Brain microvascular endothelial cell (primary cell): ENCODE data around the gene TRMT112.
"Not testable (repeated sequence)": the region's sequence is repeated elsewhere in the genome, so short reads cannot be mapped to it uniquely, and the experiment has no call there.

Source experiments
- DNase-seq: peaks from one replicate; pipeline ENCODE4 v3.0.0-alpha.2; 2020
- H3K27ac ChIP-seq: fragments of 250-450 bp; sonication (Bioruptor Pico); 2 replicates; pipeline ENCODE4 v1.5.1; 2020; ENCODE audit warnings: mild to moderate bottlenecking, moderate library complexity
- H3K27me3 ChIP-seq: fragments of 250-450 bp; sonication (Bioruptor Pico); replicated peaks from 2 replicates; pipeline ENCODE4 v1.5.1; 2020; ENCODE audit warnings: mild to moderate bottlenecking
- H3K36me3 ChIP-seq: fragments of 250-450 bp; sonication (Bioruptor Pico); replicated peaks from 2 replicates; pipeline ENCODE4 v1.5.1; 2020; ENCODE audit warnings: mild to moderate bottlenecking
- H3K4me3 ChIP-seq: 2 replicates; pipeline ENCODE4 v1.5.1; 2011; ENCODE audit warnings: low read depth, mild to moderate bottlenecking, control low read depth, low read length, moderate library complexity
- in situ Hi-C: cut with HindIII; loops from 2 replicates; pipeline ENCODE4 v1.10.0; 2017; ENCODE audit warnings: low sequenced_read_pairs, low pct_ligation_motif_present
- TF ChIP-seq, protein P1 (sequence below): IDR thresholded peaks from 2 replicates; pipeline ENCODE4 v1.5.1; 2011; ENCODE audit warnings: low read depth, mild to moderate bottlenecking, moderate library complexity, low read length, control low read depth, inconsistent platforms; ENCODE audit errors: missing control alignments

TRMT112 gene

DNA sequence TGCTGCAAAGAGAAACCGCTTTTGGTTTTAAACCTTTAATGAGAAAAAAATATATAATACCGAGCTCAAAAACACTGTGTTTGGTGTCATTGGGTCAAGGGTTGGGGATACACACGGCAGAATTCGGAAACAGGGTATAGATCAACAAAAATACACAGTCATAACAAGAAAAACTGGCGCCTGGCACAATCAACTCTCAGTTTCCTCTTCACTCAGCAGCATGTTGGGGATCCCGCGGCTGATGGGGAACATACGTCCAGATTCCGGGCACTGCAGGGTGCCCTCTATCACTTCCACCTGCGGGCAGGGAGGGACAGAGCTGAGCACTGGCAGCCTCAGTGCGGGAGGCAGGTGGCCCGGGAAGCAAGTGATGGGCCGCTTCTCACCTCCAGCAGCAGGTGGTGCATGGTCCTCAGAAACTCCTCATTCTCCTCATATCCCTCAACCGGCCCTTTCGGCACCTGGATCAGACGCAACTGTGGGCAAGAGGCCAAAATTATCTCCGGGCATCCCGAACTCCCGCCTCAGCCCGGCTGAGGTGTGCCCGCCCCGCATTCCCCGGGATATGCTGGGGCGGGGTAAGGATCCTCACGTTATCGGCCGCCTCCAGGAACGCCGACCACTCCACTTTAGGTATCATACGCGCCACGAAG is 561 bp downstream of the TRMT112 start:
- peaks cover 25% of the 10 kb centered on the region for H3K36me3 ChIP-seq
- H3K27me3 ChIP-seq = no peaks in the 10 kb centered on the region
- H3K4me3 ChIP-seq = peak overlapping the region; percentile 94
- in situ Hi-C loops = no loop called here
- TF ChIP-seq, protein P1, sequence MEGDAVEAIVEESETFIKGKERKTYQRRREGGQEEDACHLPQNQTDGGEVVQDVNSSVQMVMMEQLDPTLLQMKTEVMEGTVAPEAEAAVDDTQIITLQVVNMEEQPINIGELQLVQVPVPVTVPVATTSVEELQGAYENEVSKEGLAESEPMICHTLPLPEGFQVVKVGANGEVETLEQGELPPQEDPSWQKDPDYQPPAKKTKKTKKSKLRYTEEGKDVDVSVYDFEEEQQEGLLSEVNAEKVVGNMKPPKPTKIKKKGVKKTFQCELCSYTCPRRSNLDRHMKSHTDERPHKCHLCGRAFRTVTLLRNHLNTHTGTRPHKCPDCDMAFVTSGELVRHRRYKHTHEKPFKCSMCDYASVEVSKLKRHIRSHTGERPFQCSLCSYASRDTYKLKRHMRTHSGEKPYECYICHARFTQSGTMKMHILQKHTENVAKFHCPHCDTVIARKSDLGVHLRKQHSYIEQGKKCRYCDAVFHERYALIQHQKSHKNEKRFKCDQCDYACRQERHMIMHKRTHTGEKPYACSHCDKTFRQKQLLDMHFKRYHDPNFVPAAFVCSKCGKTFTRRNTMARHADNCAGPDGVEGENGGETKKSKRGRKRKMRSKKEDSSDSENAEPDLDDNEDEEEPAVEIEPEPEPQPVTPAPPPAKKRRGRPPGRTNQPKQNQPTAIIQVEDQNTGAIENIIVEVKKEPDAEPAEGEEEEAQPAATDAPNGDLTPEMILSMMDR = peak; percentile 20
- no peak for DNase-seq
- H3K27ac ChIP-seq = peak overlapping the region; percentile 94

DNA sequence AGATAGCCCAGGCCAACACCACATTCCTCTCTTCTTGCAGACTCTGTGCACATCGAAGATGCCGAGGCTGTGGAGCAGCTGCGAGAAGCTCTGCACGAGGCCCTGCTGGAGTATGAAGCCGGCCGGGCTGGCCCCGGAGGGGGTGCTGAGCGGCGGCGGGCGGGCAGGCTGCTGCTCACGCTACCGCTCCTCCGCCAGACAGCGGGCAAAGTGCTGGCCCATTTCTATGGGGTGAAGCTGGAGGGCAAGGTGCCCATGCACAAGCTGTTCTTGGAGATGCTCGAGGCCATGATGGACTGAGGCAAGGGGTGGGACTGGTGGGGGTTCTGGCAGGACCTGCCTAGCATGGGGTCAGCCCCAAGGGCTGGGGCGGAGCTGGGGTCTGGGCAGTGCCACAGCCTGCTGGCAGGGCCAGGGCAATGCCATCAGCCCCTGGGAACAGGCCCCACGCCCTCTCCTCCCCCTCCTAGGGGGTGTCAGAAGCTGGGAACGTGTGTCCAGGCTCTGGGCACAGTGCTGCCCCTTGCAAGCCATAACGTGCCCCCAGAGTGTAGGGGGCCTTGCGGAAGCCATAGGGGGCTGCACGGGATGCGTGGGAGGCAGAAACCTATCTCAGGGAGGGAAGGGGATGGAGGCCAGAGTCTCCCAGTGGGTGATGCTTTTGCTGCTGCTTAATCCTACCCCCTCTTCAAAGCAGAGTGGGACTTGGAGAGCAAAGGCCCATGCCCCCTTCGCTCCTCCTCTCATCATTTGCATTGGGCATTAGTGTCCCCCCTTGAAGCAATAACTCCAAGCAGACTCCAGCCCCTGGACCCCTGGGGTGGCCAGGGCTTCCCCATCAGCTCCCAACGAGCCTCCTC is 1.5 kb downstream of the TRMT112 start:
- in situ Hi-C loops, H3K27ac ChIP-seq, H3K27me3 ChIP-seq, DNase-seq: not testable (repeated sequence)
- peak overlapping the region; percentile 3 for H3K4me3 ChIP-seq
- peaks cover 20% of the 10 kb centered on the region for H3K36me3 ChIP-seq

DNA sequence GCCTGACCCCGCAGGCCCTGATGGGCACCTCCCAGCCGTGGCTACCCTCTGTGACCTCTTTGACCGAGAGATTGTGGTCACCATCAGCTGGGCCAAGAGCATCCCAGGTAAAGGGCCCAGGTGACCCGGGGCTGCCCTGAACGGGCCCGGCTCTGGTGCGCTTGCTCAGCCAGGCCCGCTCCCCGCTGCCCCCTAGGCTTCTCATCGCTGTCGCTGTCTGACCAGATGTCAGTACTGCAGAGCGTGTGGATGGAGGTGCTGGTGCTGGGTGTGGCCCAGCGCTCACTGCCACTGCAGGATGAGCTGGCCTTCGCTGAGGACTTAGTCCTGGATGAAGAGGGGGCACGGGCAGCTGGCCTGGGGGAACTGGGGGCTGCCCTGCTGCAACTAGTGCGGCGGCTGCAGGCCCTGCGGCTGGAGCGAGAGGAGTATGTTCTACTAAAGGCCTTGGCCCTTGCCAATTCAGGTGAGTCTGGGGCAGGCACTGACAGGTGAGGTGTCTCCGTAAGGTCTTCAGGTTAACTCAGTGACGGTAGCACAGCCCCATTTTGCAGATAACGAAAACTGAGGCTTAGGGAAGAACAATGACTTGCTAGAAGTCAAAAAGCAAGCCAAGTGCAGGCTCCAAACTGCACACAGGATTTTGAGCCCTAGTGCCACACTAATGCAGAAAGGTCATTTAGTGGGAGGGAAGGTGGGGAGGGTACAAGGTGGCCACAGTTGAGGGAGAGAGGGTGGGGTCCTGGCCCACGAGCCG is 2.4 kb downstream of the TRMT112 start:
- Histone ChIP-seq H3K27ac (no peak overlapping the region), H3K36me3 (peaks cover 14% of the 10 kb centered on the region), H3K27me3 (no peaks in the 10 kb centered on the region), H3K4me3 (no peak overlapping the region)
- in situ Hi-C loops = no loop called here
- DNase-seq = no peak
- TF ChIP-seq, protein P1 = no peak

DNA sequence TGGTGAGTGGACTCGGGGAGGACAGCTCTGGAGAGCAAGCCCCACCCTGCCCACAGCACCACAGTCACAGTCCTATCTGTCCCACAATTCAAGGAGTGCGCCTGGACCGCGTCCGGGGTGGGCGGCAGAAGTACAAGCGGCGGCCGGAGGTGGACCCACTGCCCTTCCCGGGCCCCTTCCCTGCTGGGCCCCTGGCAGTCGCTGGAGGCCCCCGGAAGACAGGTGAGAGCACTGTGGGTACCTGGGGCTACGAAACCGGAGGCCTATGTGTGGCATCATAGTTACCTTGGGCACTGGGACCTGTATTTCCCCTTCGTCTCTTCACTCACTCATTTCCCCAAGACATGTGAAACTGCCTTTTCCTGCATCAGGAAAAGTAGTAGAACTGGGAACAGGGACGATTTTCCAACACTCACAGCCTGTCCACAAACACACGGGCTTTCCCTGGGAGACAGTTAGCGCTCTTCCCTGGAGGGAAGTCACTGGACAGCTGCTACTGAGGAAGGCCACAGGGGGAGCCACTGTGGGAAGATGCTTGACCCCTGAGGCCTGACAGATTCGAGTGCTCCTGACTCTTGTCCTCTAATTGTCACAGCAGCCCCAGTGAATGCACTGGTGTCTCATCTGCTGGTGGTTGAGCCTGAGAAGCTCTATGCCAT is 3.1 kb downstream of the TRMT112 start:
- in situ Hi-C loops = no loop called here
- Histone ChIP-seq H3K27ac (no peak overlapping the region), H3K36me3 (peaks cover 14% of the 10 kb centered on the region), H3K4me3 (no peak overlapping the region), H3K27me3 (no peaks in the 10 kb centered on the region)
- TF ChIP-seq, protein P1 = peak; percentile 45
- DNase-seq = no peak

DNA sequence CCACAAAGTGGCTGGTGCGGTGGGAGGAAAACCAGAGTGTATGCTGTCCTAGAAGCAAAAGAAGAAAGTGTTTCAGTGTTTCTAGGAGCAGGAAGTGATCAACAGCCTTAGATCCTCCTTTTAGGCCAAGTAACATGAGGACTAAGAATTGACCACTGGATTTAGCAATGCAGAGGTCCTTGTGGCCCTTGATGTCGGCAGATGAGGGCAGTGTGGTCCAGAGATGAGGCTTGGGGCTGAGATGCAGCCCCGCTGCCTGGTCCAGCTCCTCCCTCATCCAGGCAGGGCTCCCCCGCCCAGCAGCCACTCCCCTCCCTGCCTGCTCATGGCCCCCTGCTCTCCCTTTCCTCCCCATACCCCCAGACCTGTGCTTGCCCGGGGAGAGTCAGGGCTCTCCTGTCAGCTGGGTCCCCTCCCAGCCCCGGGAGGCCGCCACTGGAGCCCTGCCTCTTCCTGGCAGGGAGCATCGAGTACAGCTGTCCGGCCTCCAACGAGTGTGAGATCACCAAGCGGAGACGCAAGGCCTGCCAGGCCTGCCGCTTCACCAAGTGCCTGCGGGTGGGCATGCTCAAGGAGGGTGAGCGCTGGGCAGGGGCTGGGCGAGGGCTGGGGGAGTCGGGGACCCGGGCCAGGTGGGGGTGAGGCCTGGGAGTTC is 3.7 kb downstream of the TRMT112 start:
- Histone ChIP-seq H3K27me3 (no peaks in the 10 kb centered on the region), H3K27ac (no peak overlapping the region), H3K36me3 (peaks cover 14% of the 10 kb centered on the region), H3K4me3 (no peak overlapping the region)
- in situ Hi-C loops = no loop called here
- no peak for DNase-seq
- TF ChIP-seq, protein P1 = no peak
